Mesenchymal stem cell (in vitro differentiated cells and primary cell): ENCODE data around the gene SMARCC1.
A peak's percentile ranks its signal among the peaks of the same experiment; 100 is the strongest.

Experiments
- DNase-seq: peaks from one replicate; pipeline ENCODE4 v3.0.0-alpha.2; 2013
- H2AFZ ChIP-seq: one replicate; pipeline ENCODE4 v1.6.1; 2013; ENCODE audit warnings: low read depth, mild to moderate bottlenecking, control low read depth, inconsistent platforms, low read length, moderate library complexity
- H2AK5ac ChIP-seq: 2 replicates; pipeline ENCODE4 v1.6.1; 2013; ENCODE audit warnings: low read length, moderate library complexity, mild to moderate bottlenecking, inconsistent platforms; ENCODE audit not compliant: severe bottlenecking
- H2BK120ac ChIP-seq: one replicate; pipeline ENCODE4 v1.6.1; 2013; ENCODE audit warnings: low read depth, mild to moderate bottlenecking, inconsistent platforms, low read length, moderate library complexity
- H2BK12ac ChIP-seq, 2 experiments: one replicate each; pipeline ENCODE4 v1.6.1; 2013; ENCODE audit warnings: inconsistent platforms in 2 of 2, low read length in 2 of 2, mild to moderate bottlenecking in 2 of 2, moderate library complexity in 2 of 2, control low read depth in 1 of 2
- H2BK15ac ChIP-seq: one replicate; pipeline ENCODE4 v1.6.1; 2013; ENCODE audit warnings: mild to moderate bottlenecking, low read depth, inconsistent platforms; ENCODE audit not compliant: poor library complexity, severe bottlenecking
- H2BK5ac ChIP-seq: 2 replicates; pipeline ENCODE4 v1.6.1; 2013; ENCODE audit warnings: low read depth, mild to moderate bottlenecking, low read length, control low read depth, inconsistent platforms; ENCODE audit not compliant: poor library complexity, severe bottlenecking
- H3K14ac ChIP-seq, 2 experiments: one replicate each; pipeline ENCODE4 v1.6.1; 2013; ENCODE audit warnings: inconsistent platforms in 2 of 2, low read length in 2 of 2, control low read depth in 1 of 2, mild to moderate bottlenecking in 1 of 2, moderate library complexity in 1 of 2
- H3K18ac ChIP-seq, 2 experiments: one replicate each; pipeline ENCODE4 v1.6.1; 2013; ENCODE audit warnings: inconsistent platforms in 2 of 2, low read length in 2 of 2, control low read depth in 1 of 2, low read depth in 1 of 2, mild to moderate bottlenecking in 1 of 2
- H3K23ac ChIP-seq, 2 experiments: one replicate each; pipeline ENCODE4 v1.6.1; 2013; ENCODE audit warnings: inconsistent platforms in 2 of 2, low read length in 2 of 2, mild to moderate bottlenecking in 2 of 2, moderate library complexity in 2 of 2, control low read depth in 1 of 2
- H3K27ac ChIP-seq: 2 replicates; pipeline ENCODE4 v1.5.1; 2013; ENCODE audit warnings: mild to moderate bottlenecking, moderate library complexity, low read length, control low read depth, inconsistent platforms; ENCODE audit not compliant: poor library complexity, severe bottlenecking
- H3K27me3 ChIP-seq, 2 experiments: 2 replicates each; pipeline versions ENCODE4 v1.6.1 to v1.7.0; 2013; ENCODE audit warnings: low read length in 2 of 2, mild to moderate bottlenecking in 2 of 2, moderate library complexity in 2 of 2, control low read depth in 1 of 2, inconsistent platforms in 1 of 2; ENCODE audit not compliant: control insufficient read depth in 1 of 2, insufficient read depth in 1 of 2
- H3K36me3 ChIP-seq, 2 experiments: 2 replicates each; pipeline versions ENCODE4 v1.6.1 to v1.7.0; 2013; ENCODE audit warnings: low read length in 2 of 2, control low read depth in 1 of 2, inconsistent platforms in 1 of 2, low read depth in 1 of 2, mild to moderate bottlenecking in 1 of 2; ENCODE audit not compliant: insufficient read depth in 2 of 2, control insufficient read depth in 1 of 2
- H3K4ac ChIP-seq, 2 experiments: one replicate each; pipeline ENCODE4 v1.6.1; 2013; ENCODE audit warnings: inconsistent platforms in 2 of 2, low read length in 2 of 2, mild to moderate bottlenecking in 2 of 2, moderate library complexity in 2 of 2, control low read depth in 1 of 2, low read depth in 1 of 2
- H3K4me1 ChIP-seq: 2 replicates; pipeline ENCODE4 v1.6.1; 2013; ENCODE audit warnings: low read depth, low read length, control low read depth; ENCODE audit not compliant: control insufficient read depth, insufficient read depth
- H3K4me2 ChIP-seq: 2 replicates; pipeline ENCODE4 v1.6.1; 2013; ENCODE audit warnings: low read length, mild to moderate bottlenecking, inconsistent platforms; ENCODE audit not compliant: poor library complexity, severe bottlenecking
- H3K4me3 ChIP-seq, 2 experiments: 2 replicates each; pipeline versions ENCODE4 v1.5.1 to v1.7.0; 2013; ENCODE audit warnings: low read length in 2 of 2, mild to moderate bottlenecking in 2 of 2, control low read depth in 1 of 2, low read depth in 1 of 2; ENCODE audit not compliant: insufficient read depth in 1 of 2
- H3K79me1 ChIP-seq: replicated peaks from 2 replicates; pipeline ENCODE4 v1.6.1; 2013; ENCODE audit warnings: mild to moderate bottlenecking, control low read depth, low read length, inconsistent platforms; ENCODE audit not compliant: poor library complexity, severe bottlenecking
- H3K9ac ChIP-seq: 2 replicates; pipeline ENCODE4 v1.7.0; 2013; ENCODE audit warnings: mild to moderate bottlenecking, low read length, moderate library complexity
- H3K9me3 ChIP-seq: 2 replicates; pipeline ENCODE4 v1.7.0; 2013; ENCODE audit warnings: mild to moderate bottlenecking, low read length; ENCODE audit not compliant: control insufficient read depth
- H4K8ac ChIP-seq: one replicate; pipeline ENCODE4 v1.6.1; 2013; ENCODE audit warnings: inconsistent platforms, mild to moderate bottlenecking, low read length, moderate library complexity
- H4K91ac ChIP-seq: one replicate; pipeline ENCODE4 v1.6.1; 2013; ENCODE audit warnings: mild to moderate bottlenecking, low read length, inconsistent platforms
- WGBS: methylation state at CpG from one replicate; pipeline ENCODE4 v1.1.7; 2013; ENCODE audit warnings: mixed read lengths; 5-methylcytosine and 5-hydroxymethylcytosine counted together

Gene SMARCC1

DNA sequence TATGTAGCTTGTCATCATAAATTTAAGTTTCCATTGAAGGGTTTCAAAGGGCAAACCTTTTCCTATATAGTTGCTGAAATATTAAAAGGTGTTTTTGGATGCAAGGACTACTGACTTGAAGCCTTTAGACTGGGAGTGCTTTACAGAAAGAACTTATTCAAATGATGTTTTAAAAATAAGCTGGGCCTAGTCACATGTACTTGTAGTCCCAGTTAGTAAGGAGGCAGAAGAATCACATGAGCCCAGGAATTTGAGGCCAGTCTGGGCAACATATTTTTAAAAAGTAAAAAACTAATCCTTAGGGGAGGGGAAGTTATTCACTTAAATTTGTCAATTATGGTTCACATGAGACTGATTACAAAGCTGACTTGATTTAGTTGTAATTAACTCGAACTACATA, 65.0 kb downstream of the SMARCC1 start:
- no peak overlapping the region for H3K18ac ChIP-seq
- no peak overlapping the region for H3K14ac ChIP-seq
- H4K91ac ChIP-seq: no peak overlapping the region
- peak overlapping the region; percentile 64 for H3K9ac ChIP-seq
- H3K4me2 ChIP-seq: no peak overlapping the region
- H3K23ac ChIP-seq: no peak overlapping the region
- peak; percentile 14 for DNase-seq
- H2BK12ac ChIP-seq: no peak overlapping the region
- H2BK120ac ChIP-seq: no peak overlapping the region
- no peak overlapping the region for H2BK15ac ChIP-seq
- H3K79me1 ChIP-seq: peaks cover 13% of the 10 kb centered on the region
- H3K27ac ChIP-seq: no peak overlapping the region
- no peaks in the 10 kb centered on the region for H3K4me1 ChIP-seq
- no peak overlapping the region for H3K4me3 ChIP-seq
- no CpG with 5 or more reads among the region's 1 CpG for WGBS
- no peak overlapping the region for H4K8ac ChIP-seq
- no peaks in the 10 kb centered on the region for H3K27me3 ChIP-seq
- peaks cover 30 to 53% of the 10 kb centered on the region in 2 experiments for H3K36me3 ChIP-seq
- no peak overlapping the region for H2BK5ac ChIP-seq
- no peaks in the 10 kb centered on the region for H3K9me3 ChIP-seq
- no peak overlapping the region for H2AK5ac ChIP-seq
- no peak overlapping the region for H2AFZ ChIP-seq
- H3K4ac ChIP-seq: no peak overlapping the region

DNA sequence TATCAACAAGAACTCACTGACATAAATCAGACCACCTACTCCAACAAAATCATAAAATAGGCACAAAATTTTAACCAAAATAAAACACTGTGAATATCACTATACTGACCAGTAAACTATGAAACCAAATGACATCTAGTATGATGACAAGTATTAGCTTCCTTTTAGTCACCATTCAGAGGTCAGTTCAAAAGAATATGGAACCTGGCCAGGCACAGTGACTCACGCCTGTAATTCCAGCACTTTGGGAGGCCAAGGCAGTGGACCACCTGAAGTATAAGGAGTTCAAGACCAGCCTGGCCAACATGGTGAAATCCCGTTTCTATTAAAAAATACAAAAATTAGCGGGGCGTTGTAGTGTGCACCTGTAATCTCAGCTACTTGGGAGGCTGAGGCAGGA, 65.8 kb downstream of the SMARCC1 start:
- Histone ChIP-seq H3K4me1 (no peaks in the 10 kb centered on the region), H2BK12ac (no peak overlapping the region), H3K9me3 (no peaks in the 10 kb centered on the region), H3K9ac (no peak overlapping the region), H3K27ac (no peak overlapping the region), H3K4me2 (no peak overlapping the region), H3K14ac (no peak overlapping the region), H3K79me1 (peaks cover 13% of the 10 kb centered on the region), H2AFZ (no peak overlapping the region), H3K4me3 (no peak overlapping the region), H3K4ac (no peak overlapping the region), H2BK15ac (no peak overlapping the region), H3K36me3 (peaks cover 30 to 60% of the 10 kb centered on the region in 2 experiments), H3K23ac (no peak overlapping the region), H3K18ac (no peak overlapping the region), H4K8ac (no peak overlapping the region), H2AK5ac (no peak overlapping the region), H3K27me3 (no peaks in the 10 kb centered on the region), H2BK120ac (no peak overlapping the region), H4K91ac (no peak overlapping the region), H2BK5ac (no peak overlapping the region)
- DNase-seq: peak; percentile 56
- 88% methylated on average over 4 of the region's 4 CpGs for WGBS

DNA sequence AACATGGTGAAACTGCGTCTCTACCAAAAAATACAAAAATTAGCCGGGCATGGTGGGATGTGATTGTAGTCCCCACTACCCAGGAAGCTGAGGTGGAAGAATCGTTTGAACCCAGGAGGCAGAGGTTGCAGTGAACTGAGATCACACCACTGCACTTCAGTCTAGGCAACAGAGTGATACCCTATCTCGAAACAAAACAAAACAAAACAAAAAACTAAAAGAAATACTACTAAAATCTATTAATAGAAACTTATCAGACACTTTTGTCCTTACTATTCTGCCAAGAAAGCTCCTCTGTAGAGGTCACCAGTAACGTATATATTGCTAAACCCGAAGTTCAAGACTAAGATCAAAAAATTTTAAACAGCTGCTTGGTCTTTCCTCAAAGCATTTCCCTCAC, 67.1 kb downstream of the SMARCC1 start:
- no peaks in the 10 kb centered on the region for H3K4me1 ChIP-seq
- H3K18ac ChIP-seq: no peak overlapping the region

DNA sequence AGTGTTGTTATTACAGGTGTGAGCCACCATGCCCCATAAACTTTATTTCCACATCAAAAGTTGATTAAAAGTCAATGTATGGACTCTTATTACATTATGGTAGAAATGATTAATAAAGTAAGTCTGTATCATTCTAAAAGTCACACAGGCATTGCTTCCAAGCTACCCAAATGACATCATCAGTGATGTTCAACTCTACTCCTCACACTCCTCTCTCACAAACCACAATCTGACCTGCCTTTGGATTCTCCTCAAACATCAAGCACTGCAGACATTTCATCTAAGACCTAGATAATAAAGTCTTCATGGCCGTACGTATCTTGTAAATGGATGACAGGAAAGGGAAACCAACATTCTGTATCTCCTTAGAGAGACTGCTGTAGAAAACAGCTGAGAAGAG, 68.0 kb downstream of the SMARCC1 start:
- H3K79me1 ChIP-seq: peaks cover 15% of the 10 kb centered on the region
- no peak overlapping the region for H2AFZ ChIP-seq
- H3K27me3 ChIP-seq: no peaks in the 10 kb centered on the region
- H3K14ac ChIP-seq: no peak overlapping the region
- no peak overlapping the region for H4K91ac ChIP-seq
- peaks cover 19 to 65% of the 10 kb centered on the region in 2 experiments for H3K36me3 ChIP-seq
- WGBS: 100% methylated on average over 2 of the region's 2 CpGs
- H3K27ac ChIP-seq: no peak overlapping the region
- H3K4me2 ChIP-seq: no peak overlapping the region
- DNase-seq: no peak
- H3K4ac ChIP-seq: no peak overlapping the region
- H3K9me3 ChIP-seq: no peaks in the 10 kb centered on the region
- no peak overlapping the region for H3K23ac ChIP-seq
- no peak overlapping the region for H2BK5ac ChIP-seq
- no peak overlapping the region for H3K4me3 ChIP-seq
- no peaks in the 10 kb centered on the region for H3K4me1 ChIP-seq
- no peak overlapping the region for H2AK5ac ChIP-seq
- no peak overlapping the region for H3K9ac ChIP-seq
- H2BK120ac ChIP-seq: no peak overlapping the region
- H2BK12ac ChIP-seq: no peak overlapping the region
- H2BK15ac ChIP-seq: no peak overlapping the region
- no peak overlapping the region for H3K18ac ChIP-seq
- H4K8ac ChIP-seq: no peak overlapping the region

More for the DNA sequence above, 67.1 kb downstream of the SMARCC1 start:
- Histone ChIP-seq H3K4me3 (no peak overlapping the region), H2AK5ac (no peak overlapping the region), H4K91ac (no peak overlapping the region), H3K14ac (no peak overlapping the region), H3K23ac (no peak overlapping the region), H3K9ac (no peak overlapping the region), H3K9me3 (no peaks in the 10 kb centered on the region), H3K4ac (no peak overlapping the region), H2BK12ac (no peak overlapping the region), H2AFZ (no peak overlapping the region), H2BK5ac (no peak overlapping the region), H2BK15ac (no peak overlapping the region), H3K4me2 (no peak overlapping the region), H3K36me3 (peaks cover 24 to 63% of the 10 kb centered on the region in 2 experiments), H3K79me1 (peaks cover 13% of the 10 kb centered on the region), H4K8ac (no peak overlapping the region), H3K27ac (no peak overlapping the region), H3K27me3 (no peaks in the 10 kb centered on the region), H2BK120ac (no peak overlapping the region)
- 95% methylated on average over 6 of the region's 6 CpGs for WGBS
- DNase-seq: no peak
